MM.1S (cell line): ENCODE measurements around the gene DCST1.

Source experiments
- DNase-seq: peaks from one replicate; pipeline ENCODE4 v3.0.0-alpha.2; 2015
- H2AFZ ChIP-seq: fragments of 300-600 bp; sonication (generic); 2 replicates; pipeline ENCODE4 v1.6.0; 2016; ENCODE audit warnings: antibody characterized with exemption, low read length
- H3F3A ChIP-seq: fragments of 300-600 bp; sonication (generic); 2 replicates; pipeline ENCODE4 v1.6.1; 2016; ENCODE audit warnings: mild to moderate bottlenecking, antibody characterized with exemption, low read length, moderate library complexity, mixed read lengths; ENCODE audit not compliant: insufficient read depth
- H3K27ac ChIP-seq: fragments of 300-600 bp; sonication (generic); 2 replicates; pipeline ENCODE4 v1.5.1; 2016; ENCODE audit warnings: mild to moderate bottlenecking, low read length
- H3K27me3 ChIP-seq: fragments of 300-600 bp; sonication (generic); replicated peaks from 2 replicates; pipeline ENCODE4 v1.6.0; 2016; ENCODE audit warnings: low read length; ENCODE audit not compliant: insufficient read depth
- H3K36me3 ChIP-seq: fragments of 300-600 bp; sonication (generic); replicated peaks from 2 replicates; pipeline ENCODE4 v1.6.1; 2016; ENCODE audit warnings: mild to moderate bottlenecking, low read length, mixed read lengths; ENCODE audit not compliant: insufficient read depth
- H3K4me1 ChIP-seq: fragments of 300-600 bp; sonication (generic); 2 replicates; pipeline ENCODE4 v1.6.1; 2016; ENCODE audit warnings: low read length, mixed read lengths
- H3K4me2 ChIP-seq: fragments of 300-600 bp; sonication (generic); 2 replicates; pipeline ENCODE4 v1.6.0; 2016; ENCODE audit warnings: low read depth, low read length
- H3K4me3 ChIP-seq: fragments of 300-600 bp; sonication (generic); 2 replicates; pipeline ENCODE4 v1.5.1; 2016; ENCODE audit warnings: low read length, mixed read lengths
- H3K79me2 ChIP-seq: fragments of 300-600 bp; sonication (generic); 2 replicates; pipeline ENCODE4 v1.6.1; 2016; ENCODE audit warnings: mixed run types, low read length, mixed read lengths
- H3K9ac ChIP-seq: fragments of 300-600 bp; sonication (generic); 2 replicates; pipeline ENCODE4 v1.6.1; 2016; ENCODE audit warnings: low read length, mixed read lengths
- H3K9me2 ChIP-seq: fragments of 300-600 bp; sonication (generic); replicated peaks from 2 replicates; pipeline ENCODE4 v1.6.1; 2016; ENCODE audit warnings: mild to moderate bottlenecking, low read length, mixed read lengths; ENCODE audit not compliant: insufficient read depth
- H3K9me3 ChIP-seq: fragments of 300-600 bp; sonication (generic); replicated peaks from 2 replicates; pipeline ENCODE4 v1.6.1; 2016; ENCODE audit warnings: mild to moderate bottlenecking, low read length, mixed read lengths; ENCODE audit not compliant: insufficient read depth
- H4K20me1 ChIP-seq: fragments of 300-600 bp; sonication (generic); 2 replicates; pipeline ENCODE4 v1.6.1; 2016; ENCODE audit warnings: mild to moderate bottlenecking, low read length, moderate library complexity, mixed read lengths; ENCODE audit not compliant: insufficient read depth
- CTCF ChIP-seq: fragments of 300-600 bp; sonication (generic); IDR thresholded peaks from 2 replicates; pipeline ENCODE4 v1.5.1; 2016; ENCODE audit warnings: antibody characterized with exemption, low read length, mixed read lengths
- EZH2 ChIP-seq: fragments of 300-600 bp; sonication (generic); optimal IDR thresholded peaks from 2 replicates; pipeline ENCODE3; 2017; ENCODE audit warnings: low read depth, mild to moderate bottlenecking, antibody characterized with exemption, low read length, mixed read lengths
- EZH2phosphoT487 ChIP-seq: fragments of 300-600 bp; sonication (generic); IDR thresholded peaks from 2 replicates; pipeline ENCODE4 v1.6.1; 2018; ENCODE audit warnings: antibody characterized with exemption, low read length

The DCST1 gene

GRCh38 chr1:155072531-155073289 lies 39.1 kb downstream of the DCST1 start:
- Histone ChIP-seq H3K9me3 (no peaks in the 10 kb centered on the region), H3F3A (peaks cover 13% of the 10 kb centered on the region), H3K4me3 (no peak overlapping the region), H3K9ac (no peak overlapping the region), H3K4me1 (peaks cover 33% of the 10 kb centered on the region), H3K4me2 (no peak overlapping the region), H3K9me2 (no peaks in the 10 kb centered on the region), H3K36me3 (no peaks in the 10 kb centered on the region), H3K79me2 (no peaks in the 10 kb centered on the region), H2AFZ (no peak overlapping the region), H3K27ac (no peak overlapping the region), H4K20me1 (no peaks in the 10 kb centered on the region), H3K27me3 (no peaks in the 10 kb centered on the region)
- TF ChIP-seq CTCF (no peak), EZH2phosphoT487 (no peak)
- DNase-seq = no peak

- DNase-seq = peak; percentile 31
- H3K27me3 ChIP-seq = no peaks in the 10 kb centered on the region
- no peaks in the 10 kb centered on the region for H3K36me3 ChIP-seq
- peaks cover 41% of the 10 kb centered on the region for H3K4me1 ChIP-seq
- no peaks in the 10 kb centered on the region for H3K9me2 ChIP-seq
- no peaks in the 10 kb centered on the region for H4K20me1 ChIP-seq
- no peak overlapping the region for H3K9ac ChIP-seq
- no peaks in the 10 kb centered on the region for H3K9me3 ChIP-seq
- H3F3A ChIP-seq = peaks cover 18% of the 10 kb centered on the region
- no peak overlapping the region for H3K4me3 ChIP-seq
- peak overlapping the region; percentile 17; the same call in 1 of the 2 replicates for H3K4me2 ChIP-seq
- no peaks in the 10 kb centered on the region for H3K79me2 ChIP-seq
- TF ChIP-seq CTCF = no peak
- no peak for TF ChIP-seq EZH2
- TF ChIP-seq EZH2phosphoT487 = no peak
- no peak overlapping the region for H2AFZ ChIP-seq
- H3K27ac ChIP-seq = no peak overlapping the region
These were observed 40.0 kb downstream of the DCST1 start for GRCh38 chr1:155073377-155074242.

- H3K36me3 ChIP-seq = no peaks in the 10 kb centered on the region
- H3K79me2 ChIP-seq = no peaks in the 10 kb centered on the region
- H2AFZ ChIP-seq = no peak overlapping the region
- no peak overlapping the region for H3K9ac ChIP-seq
- no peak overlapping the region for H3K27ac ChIP-seq
- H3K9me3 ChIP-seq = no peaks in the 10 kb centered on the region
- no peaks in the 10 kb centered on the region for H4K20me1 ChIP-seq
- H3K27me3 ChIP-seq = peaks cover 17% of the 10 kb centered on the region
- H3K4me2 ChIP-seq = no peak overlapping the region
- H3K9me2 ChIP-seq = no peaks in the 10 kb centered on the region
- peaks cover 18% of the 10 kb centered on the region for H3F3A ChIP-seq
- H3K4me3 ChIP-seq = no peak overlapping the region
- peaks cover 53% of the 10 kb centered on the region for H3K4me1 ChIP-seq
- no peak for TF ChIP-seq EZH2
- TF ChIP-seq EZH2phosphoT487 = no peak
- no peak for TF ChIP-seq CTCF
- no peak for DNase-seq
These were observed 41.9 kb downstream of the DCST1 start for GRCh38 chr1:155075535-155075934.
